Hypothalamus (tissue), 51 donors: ENCODE measurements around the gene DNMBP.
A peak's percentile ranks its signal among the peaks of the same experiment; 100 is the strongest.

ENCODE experiments used
- DNase-seq, 51 donors: peaks; one replicate each; lab custom pipeline; 2025; lab: John Stamatoyannopoulos, UW

The DNMBP gene

GRCh38 chr10:100009793-100010676 lies at the start of gene DNMBP:
Gene DNMBP (minus strand): TSS chr10:100009947. CDS start chr10:99972124, 37,823 bp downstream.
- DNase-seq = peak in 48 of 51 donors; percentile 9 to 82 (median 56)

DNA sequence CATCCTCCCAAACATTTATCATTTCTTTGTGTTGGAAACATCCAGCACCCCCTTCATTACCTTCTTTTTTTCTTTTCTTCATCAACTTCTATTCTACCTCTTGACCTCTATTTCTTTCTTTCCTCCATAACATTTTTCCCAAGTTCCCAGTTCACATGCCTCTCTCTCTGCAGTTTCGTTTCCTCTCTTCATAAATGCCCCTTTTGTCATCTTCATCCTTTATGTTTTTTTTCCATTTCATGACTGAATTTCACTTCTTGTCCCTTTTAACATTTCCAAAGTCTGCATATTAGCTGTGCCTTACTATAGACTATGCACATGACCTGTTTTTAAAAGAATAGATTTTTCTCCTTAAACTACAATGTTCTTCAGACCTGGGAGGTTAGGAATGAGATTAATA lies 48.2 kb upstream of the DNMBP start:
- DNase-seq = no peak

DNA sequence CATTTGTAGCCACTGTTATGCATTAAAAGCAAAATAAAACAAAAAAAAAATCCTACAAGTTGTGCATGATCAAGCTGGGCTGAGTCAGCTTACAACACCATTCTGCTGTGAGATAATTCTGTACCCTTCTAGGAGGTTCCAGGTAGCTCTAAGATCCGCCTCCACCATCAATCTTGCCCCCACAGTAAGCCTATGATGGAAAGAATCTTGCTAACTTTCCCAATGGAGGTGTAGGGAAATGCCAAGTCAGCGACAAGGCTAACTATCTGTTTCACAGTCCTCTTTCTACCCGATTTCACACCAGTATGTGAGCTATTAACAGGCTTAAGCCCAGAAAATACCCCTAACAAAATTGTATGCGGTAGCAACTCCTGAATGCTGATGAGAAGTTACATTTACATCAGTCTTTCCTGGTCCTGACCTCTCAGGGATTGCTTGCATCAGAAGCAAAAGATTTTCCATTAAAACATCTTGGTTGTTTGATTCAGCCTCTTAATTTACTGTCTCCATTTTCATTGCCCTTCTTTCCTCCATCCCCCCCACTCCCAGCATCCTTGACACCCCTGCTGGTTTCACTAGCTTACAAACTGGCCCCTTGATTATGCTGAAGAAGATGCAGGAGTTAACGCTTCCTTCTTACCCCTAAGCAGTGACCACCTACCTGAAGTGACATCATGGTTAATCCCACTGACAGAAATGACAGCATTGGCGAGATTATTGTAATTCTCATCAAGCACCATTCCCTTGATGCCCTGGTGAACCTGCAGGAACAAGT lies 44.1 kb upstream of the DNMBP start:
- no peak for DNase-seq

- DNase-seq = peak; percentile 1 to 83 (median 52)
These were observed 36.3 kb upstream of the DNMBP start for GRCh38 chr10:100046021-100046486.

GRCh38 chr10:100045592-100045991 lies 35.8 kb upstream of the DNMBP start:
- peak in 1 of 51 donors; percentile 32 for DNase-seq

- DNase-seq = no peak
These were observed 34.0 kb upstream of the DNMBP start for GRCh38 chr10:100043796-100044195.

DNA sequence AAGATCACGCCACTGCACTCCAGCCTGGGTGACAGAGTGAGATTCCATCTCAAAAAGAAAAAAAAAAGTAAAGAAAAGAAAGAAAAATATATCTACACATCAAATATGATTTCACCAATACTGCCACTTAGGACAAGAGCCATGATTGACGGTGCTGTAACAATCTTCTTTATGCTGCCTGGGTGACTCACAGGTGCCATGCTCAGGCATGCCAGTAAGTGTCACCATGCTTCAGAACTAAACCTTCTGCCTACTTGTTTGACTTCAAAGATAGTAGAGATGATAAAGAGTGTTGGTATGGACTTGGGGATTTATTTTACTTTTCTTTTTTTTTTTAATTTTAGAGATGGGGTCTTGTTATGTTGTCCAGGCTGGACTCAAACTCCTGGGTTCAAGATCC lies 33.6 kb upstream of the DNMBP start:
- no peak for DNase-seq

GRCh38 chr10:100041306-100042002 lies 31.7 kb upstream of the DNMBP start:
- DNase-seq = no peak

- no peak for DNase-seq
These were observed 28.9 kb upstream of the DNMBP start for GRCh38 chr10:100038561-100039071.

DNA sequence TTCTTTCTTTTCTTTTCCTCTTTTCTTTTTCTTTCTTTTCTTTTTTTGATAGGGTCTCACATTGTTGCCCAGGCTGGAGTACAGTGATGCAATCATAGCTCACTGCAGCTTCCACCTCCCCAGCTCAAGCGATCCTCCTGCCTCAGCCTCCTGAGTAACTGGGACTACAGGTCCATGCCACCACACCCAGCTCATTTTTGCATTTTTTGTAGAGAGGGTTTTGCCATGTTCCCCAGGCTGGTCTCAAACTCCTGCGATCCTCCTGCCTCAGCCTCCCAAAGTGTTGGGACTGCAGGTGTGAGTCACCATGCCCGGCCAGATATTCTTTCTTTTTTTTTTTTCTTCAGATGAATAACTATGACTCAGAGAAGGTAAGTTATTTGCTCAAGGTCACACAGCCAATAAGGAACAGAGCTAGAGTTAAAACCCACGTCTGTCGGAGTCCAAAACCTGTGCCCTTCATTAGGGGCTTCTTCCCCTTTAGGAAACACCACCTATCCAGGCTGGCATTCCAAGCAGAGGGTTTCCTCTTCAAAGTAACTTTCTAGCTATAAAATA lies 28.1 kb upstream of the DNMBP start:
- DNase-seq = no peak

- DNase-seq = no peak
These were observed 27.1 kb upstream of the DNMBP start for GRCh38 chr10:100036850-100037249.

DNA sequence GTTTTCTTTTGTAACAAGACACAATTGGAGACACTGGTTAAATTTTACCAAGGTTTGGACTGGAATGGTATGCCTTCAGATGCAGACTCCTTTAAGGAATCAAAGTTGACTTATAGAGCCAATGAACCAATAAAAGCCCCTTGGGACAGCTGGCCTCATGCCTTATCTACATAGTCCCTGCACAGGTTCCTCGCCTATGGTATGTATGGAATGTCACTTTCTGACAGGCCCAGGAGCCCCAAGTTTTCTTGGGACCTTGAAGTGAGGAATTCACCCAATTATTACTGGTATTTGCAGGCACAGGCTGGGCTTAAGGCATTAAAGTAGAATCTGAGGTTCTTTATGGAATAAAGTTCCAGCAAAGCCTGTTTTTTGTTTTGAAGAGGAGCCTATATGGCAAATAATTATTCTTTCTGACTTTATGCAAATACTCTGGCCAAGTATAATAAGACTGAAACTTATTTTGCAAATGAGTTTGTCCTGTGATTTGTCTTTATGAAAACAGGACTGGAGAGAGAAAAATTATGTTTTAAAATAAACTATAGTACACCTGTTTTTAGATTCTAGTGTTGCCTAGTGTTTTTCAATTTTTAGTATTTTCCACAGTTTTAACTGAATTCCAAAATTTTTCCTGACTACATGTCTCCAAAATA lies 24.1 kb upstream of the DNMBP start:
- DNase-seq = no peak

- DNase-seq = no peak
These were observed 17.7 kb upstream of the DNMBP start for GRCh38 chr10:100027416-100027815.

DNA sequence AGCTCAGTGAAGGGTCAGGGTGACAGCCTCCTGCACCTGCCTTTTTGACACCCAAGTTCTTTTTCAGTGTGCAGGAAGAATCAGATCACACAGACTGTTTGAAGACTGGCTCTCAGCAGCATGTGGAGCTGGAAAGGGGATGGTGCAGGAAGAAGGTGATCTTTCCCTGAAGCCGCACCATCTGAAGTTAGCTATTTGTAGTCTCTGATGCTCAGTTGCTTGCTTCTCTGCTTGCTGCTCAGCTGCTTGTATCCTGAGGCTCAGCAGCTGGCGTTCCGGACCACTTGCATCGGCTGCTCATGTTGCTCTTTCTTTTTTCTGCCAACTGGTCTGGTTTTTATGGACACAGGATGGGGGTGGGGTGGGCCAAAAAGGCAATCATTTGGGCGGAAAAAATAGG lies 15.8 kb upstream of the DNMBP start:
- DNase-seq = no peak

DNA sequence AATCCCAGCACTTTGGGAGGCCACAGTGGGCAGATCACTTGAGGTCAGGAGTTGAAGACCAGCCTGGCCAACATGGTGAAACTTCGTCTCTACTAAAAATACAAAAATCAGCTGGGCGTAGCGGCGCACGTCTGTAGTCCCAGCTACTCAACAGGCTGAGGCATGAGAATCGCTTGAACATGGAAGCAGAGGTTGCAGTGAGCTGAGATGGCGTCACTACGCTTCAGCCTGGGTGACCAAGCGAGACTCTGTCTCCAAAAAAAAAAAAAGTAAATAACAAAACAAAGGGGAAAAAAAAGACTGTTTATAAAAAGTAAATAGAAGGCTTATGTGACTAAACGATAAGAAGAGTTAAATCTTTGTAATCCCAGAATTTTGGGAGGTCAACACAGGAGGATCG lies 15.0 kb upstream of the DNMBP start:
- DNase-seq = no peak

GRCh38 chr10:100022403-100022802 lies 12.7 kb upstream of the DNMBP start:
- DNase-seq = no peak

DNA sequence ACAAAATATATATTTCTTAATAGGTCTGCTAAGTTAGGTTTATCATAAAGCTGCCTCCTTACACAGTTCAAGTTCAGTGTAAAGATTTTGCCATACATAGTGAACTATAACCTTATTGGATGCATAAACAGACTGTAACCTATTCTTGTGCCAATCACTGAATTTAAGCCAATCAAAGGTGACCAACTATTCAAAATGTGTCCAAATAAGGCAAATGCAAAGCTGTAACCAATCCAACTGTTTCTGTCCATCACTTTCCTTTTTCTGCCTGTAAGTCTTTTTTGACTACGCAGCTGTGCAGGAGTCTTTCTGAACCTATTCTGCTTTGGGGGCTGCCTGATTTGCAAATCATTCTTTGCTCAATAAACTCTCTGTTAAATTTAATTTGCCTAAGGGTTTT lies 11.6 kb upstream of the DNMBP start:
- DNase-seq = no peak

DNA sequence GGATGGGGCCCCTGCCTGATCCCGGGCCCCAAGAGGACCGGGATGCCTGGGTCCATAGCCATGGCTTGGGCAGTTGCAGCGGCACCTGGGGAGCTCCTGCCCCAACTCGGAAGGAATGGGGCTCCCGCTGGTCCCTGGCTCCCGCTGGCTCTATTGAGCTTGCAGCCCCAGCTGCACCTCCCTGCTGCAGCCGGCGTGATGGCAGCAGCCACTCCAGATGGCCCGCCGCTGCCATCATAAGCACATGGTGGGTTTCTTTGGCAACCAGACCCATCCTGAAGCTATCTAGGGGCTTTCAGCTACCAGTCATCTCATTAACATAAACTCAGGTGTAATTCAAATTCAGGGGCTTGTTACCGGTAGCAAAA lies 11.1 kb upstream of the DNMBP start:
- DNase-seq = no peak

DNA sequence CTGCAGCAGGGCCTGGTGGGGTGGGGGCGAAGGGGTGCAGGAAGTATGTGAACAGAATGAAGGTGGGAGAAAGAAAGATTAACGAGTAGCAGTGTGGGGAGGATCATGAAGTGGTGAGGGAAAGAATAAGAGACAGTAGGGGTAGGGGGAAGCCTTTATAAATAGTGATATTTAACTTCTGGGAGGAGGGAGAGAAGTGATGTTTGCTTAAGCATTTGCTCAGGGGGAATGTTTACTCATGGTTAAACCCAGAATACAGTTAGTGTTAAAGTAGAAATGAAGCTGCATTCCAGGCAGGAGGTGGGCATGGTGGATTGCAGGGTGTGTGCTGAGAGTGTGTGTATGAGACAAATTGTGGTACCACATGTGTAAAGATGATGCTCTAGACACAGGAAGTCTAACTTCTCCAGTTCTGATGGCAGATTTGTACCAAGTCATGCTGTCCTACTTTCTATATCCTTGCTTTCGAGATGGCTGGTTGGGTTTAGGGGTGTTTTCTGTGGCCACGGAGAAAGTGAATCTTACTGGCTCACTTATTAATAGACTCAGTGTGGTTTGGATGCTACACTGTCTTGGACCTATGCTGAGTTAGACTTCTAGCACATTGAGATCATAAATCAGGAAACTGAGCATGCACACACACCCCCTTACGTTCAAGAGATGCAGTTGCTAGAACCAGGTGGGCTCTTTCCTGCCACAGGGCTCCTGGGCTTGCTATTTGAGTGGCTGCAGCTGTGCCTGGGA lies 10.6 kb upstream of the DNMBP start:
- no peak for DNase-seq
